WTC11 (cell line): ENCODE data around the gene KCNT2.

Source experiments
- MYBL2 ChIP-seq: sonication (generic); formaldehyde crosslinking; IDR thresholded peaks from 2 replicates; pipeline ENCODE4 v1.8.1; 2023; ENCODE audit warnings: mild to moderate bottlenecking, moderate library complexity, missing genetic modification reagents
- NFYB ChIP-seq: sonication (generic); formaldehyde crosslinking; conservative IDR thresholded peaks from 2 replicates; pipeline ENCODE4 v1.8.0; 2022; ENCODE audit warnings: low read depth, missing genetic modification reagents
- TCF7 ChIP-seq: sonication (generic); formaldehyde crosslinking; IDR thresholded peaks from 2 replicates; pipeline ENCODE4 v1.8.0; 2022; ENCODE audit warnings: mild to moderate bottlenecking, low read depth, missing genetic modification reagents, moderate library complexity
- TF ChIP-seq, protein P1 (sequence below): sonication (generic); formaldehyde crosslinking; IDR thresholded peaks from 2 replicates; pipeline ENCODE4 v1.8.0; 2022; ENCODE audit warnings: missing genetic modification reagents
- TF ChIP-seq, protein P2 (sequence below): fragments of 200-600 bp; IDR thresholded peaks from 2 replicates; pipeline ENCODE4 v1.8.0; 2022; ENCODE audit warnings: antibody characterized with exemption
- TF ChIP-seq, protein P3 (sequence below): sonication (generic); formaldehyde crosslinking; IDR thresholded peaks from 2 replicates; pipeline ENCODE4 v1.8.0; 2022; ENCODE audit warnings: mild to moderate bottlenecking, missing genetic modification reagents
- TF ChIP-seq, protein P4 (sequence below): sonication (generic); formaldehyde crosslinking; IDR thresholded peaks from 2 replicates; pipeline ENCODE4 v1.8.1; 2022; ENCODE audit warnings: missing genetic modification reagents, borderline replicate concordance

DNA sequence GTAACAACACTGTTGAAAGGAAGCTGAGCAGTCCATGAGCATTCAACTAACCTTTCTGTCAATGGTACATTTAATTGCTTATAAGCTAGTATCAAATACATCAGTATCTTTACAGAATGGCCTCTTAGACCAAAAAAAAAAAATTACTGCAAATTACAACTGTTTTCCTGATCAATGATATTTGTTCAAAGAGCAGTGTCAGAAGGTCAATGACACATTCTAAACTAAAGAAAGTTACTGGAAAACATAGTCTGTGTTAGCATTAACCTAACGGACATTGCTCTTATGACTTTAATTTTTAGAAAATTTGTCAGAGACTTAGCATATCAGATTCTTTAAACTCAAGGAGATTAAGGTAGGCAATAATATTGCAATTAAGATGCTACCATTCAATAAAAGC is 162.5 kb downstream of the KCNT2 start:
- TF ChIP-seq, protein P1, sequence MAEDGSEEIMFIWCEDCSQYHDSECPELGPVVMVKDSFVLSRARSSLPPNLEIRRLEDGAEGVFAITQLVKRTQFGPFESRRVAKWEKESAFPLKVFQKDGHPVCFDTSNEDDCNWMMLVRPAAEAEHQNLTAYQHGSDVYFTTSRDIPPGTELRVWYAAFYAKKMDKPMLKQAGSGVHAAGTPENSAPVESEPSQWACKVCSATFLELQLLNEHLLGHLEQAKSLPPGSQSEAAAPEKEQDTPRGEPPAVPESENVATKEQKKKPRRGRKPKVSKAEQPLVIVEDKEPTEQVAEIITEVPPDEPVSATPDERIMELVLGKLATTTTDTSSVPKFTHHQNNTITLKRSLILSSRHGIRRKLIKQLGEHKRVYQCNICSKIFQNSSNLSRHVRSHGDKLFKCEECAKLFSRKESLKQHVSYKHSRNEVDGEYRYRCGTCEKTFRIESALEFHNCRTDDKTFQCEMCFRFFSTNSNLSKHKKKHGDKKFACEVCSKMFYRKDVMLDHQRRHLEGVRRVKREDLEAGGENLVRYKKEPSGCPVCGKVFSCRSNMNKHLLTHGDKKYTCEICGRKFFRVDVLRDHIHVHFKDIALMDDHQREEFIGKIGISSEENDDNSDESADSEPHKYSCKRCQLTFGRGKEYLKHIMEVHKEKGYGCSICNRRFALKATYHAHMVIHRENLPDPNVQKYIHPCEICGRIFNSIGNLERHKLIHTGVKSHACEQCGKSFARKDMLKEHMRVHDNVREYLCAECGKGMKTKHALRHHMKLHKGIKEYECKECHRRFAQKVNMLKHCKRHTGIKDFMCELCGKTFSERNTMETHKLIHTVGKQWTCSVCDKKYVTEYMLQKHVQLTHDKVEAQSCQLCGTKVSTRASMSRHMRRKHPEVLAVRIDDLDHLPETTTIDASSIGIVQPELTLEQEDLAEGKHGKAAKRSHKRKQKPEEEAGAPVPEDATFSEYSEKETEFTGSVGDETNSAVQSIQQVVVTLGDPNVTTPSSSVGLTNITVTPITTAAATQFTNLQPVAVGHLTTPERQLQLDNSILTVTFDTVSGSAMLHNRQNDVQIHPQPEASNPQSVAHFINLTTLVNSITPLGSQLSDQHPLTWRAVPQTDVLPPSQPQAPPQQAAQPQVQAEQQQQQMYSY (CRISPR knock-in tag) = no peak
- TF ChIP-seq, protein P2, sequence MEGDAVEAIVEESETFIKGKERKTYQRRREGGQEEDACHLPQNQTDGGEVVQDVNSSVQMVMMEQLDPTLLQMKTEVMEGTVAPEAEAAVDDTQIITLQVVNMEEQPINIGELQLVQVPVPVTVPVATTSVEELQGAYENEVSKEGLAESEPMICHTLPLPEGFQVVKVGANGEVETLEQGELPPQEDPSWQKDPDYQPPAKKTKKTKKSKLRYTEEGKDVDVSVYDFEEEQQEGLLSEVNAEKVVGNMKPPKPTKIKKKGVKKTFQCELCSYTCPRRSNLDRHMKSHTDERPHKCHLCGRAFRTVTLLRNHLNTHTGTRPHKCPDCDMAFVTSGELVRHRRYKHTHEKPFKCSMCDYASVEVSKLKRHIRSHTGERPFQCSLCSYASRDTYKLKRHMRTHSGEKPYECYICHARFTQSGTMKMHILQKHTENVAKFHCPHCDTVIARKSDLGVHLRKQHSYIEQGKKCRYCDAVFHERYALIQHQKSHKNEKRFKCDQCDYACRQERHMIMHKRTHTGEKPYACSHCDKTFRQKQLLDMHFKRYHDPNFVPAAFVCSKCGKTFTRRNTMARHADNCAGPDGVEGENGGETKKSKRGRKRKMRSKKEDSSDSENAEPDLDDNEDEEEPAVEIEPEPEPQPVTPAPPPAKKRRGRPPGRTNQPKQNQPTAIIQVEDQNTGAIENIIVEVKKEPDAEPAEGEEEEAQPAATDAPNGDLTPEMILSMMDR = no peak
- TF ChIP-seq TCF7 (CRISPR knock-in tag) (no peak), MYBL2 (CRISPR knock-in tag) (no peak), NFYB (no peak)
- TF ChIP-seq, protein P3, sequence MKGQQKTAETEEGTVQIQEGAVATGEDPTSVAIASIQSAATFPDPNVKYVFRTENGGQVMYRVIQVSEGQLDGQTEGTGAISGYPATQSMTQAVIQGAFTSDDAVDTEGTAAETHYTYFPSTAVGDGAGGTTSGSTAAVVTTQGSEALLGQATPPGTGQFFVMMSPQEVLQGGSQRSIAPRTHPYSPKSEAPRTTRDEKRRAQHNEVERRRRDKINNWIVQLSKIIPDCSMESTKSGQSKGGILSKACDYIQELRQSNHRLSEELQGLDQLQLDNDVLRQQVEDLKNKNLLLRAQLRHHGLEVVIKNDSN (CRISPR knock-in tag) = no peak
- TF ChIP-seq, protein P4, sequence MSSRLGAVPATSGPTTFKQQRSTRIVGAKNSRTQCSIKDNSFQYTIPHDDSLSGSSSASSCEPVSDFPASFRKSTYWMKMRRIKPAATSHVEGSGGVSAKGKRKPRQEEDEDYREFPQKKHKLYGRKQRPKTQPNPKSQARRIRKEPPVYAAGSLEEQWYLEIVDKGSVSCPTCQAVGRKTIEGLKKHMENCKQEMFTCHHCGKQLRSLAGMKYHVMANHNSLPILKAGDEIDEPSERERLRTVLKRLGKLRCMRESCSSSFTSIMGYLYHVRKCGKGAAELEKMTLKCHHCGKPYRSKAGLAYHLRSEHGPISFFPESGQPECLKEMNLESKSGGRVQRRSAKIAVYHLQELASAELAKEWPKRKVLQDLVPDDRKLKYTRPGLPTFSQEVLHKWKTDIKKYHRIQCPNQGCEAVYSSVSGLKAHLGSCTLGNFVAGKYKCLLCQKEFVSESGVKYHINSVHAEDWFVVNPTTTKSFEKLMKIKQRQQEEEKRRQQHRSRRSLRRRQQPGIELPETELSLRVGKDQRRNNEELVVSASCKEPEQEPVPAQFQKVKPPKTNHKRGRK (CRISPR knock-in tag) = no peak
